Rectal smooth muscle tissue (tissue), 1 donor: ENCODE results near the gene ANKRD10.
"Not testable (repeated sequence)": the region's sequence is repeated elsewhere in the genome, so short reads cannot be mapped to it uniquely, and the experiment has no call there.

Experiments
- H3K27ac ChIP-seq: one replicate; pipeline ENCODE4 v1.7.0; 2013; ENCODE audit warnings: low read depth, low read length, inconsistent platforms
- H3K27me3 ChIP-seq: one replicate; pipeline ENCODE4 v1.7.0; 2013; ENCODE audit warnings: low read length; ENCODE audit not compliant: control insufficient read depth, insufficient read depth
- H3K36me3 ChIP-seq: one replicate; pipeline ENCODE4 v1.7.0; 2013; ENCODE audit warnings: low read length; ENCODE audit not compliant: control insufficient read depth, insufficient read depth
- H3K4me1 ChIP-seq: one replicate; pipeline ENCODE4 v1.7.0; 2013; ENCODE audit warnings: low read length; ENCODE audit not compliant: control insufficient read depth, insufficient read depth
- H3K4me3 ChIP-seq: one replicate; pipeline ENCODE4 v1.7.0; 2013; ENCODE audit warnings: low read length
- H3K9ac ChIP-seq: one replicate; pipeline ENCODE4 v1.7.0; 2013; ENCODE audit warnings: low read length

The ANKRD10 gene

GRCh38 chr13:110915057-110915873 is at the start of gene ANKRD10:
Gene ANKRD10 (minus strand): TSS chr13:110915069. CDS start chr13:110914934, 135 bp downstream.
- Histone ChIP-seq H3K4me1 (peaks cover 18% of the 10 kb centered on the region), H3K9ac (peak within 1 kb of the TSS; percentile 82), H3K36me3 (no peaks in the 10 kb centered on the region), H3K4me3 (peak within 1 kb of the TSS; percentile 84), H3K27ac (peak within 1 kb of the TSS; percentile 96), H3K27me3 (no peaks in the 10 kb centered on the region)

- H3K4me3 ChIP-seq = no peak overlapping the region
- no peaks in the 10 kb centered on the region for H3K36me3 ChIP-seq
- H3K27me3 ChIP-seq = no peaks in the 10 kb centered on the region
- no peak overlapping the region for H3K27ac ChIP-seq
- no peaks in the 10 kb centered on the region for H3K4me1 ChIP-seq
- H3K9ac ChIP-seq = no peak overlapping the region
Observed at GRCh38 chr13:110964229-110965037, 49.6 kb upstream of the ANKRD10 start.

GRCh38 chr13:110963554-110963970 is 48.7 kb upstream of the ANKRD10 start:
- no peaks in the 10 kb centered on the region for H3K4me1 ChIP-seq
- H3K27ac ChIP-seq = no peak overlapping the region
- no peaks in the 10 kb centered on the region for H3K27me3 ChIP-seq
- H3K9ac ChIP-seq = no peak overlapping the region
- H3K4me3 ChIP-seq = no peak overlapping the region
- H3K36me3 ChIP-seq = no peaks in the 10 kb centered on the region

GRCh38 chr13:110961959-110962358 is 47.1 kb upstream of the ANKRD10 start:
- H3K9ac ChIP-seq = no peak overlapping the region
- no peak overlapping the region for H3K27ac ChIP-seq
- H3K27me3 ChIP-seq = no peaks in the 10 kb centered on the region
- H3K4me1 ChIP-seq = no peaks in the 10 kb centered on the region
- no peak overlapping the region for H3K4me3 ChIP-seq
- H3K36me3 ChIP-seq = no peaks in the 10 kb centered on the region

- Histone ChIP-seq H3K4me3 (no peak overlapping the region), H3K27ac (no peak overlapping the region), H3K4me1 (no peaks in the 10 kb centered on the region), H3K36me3 (no peaks in the 10 kb centered on the region), H3K9ac (no peak overlapping the region), H3K27me3 (no peaks in the 10 kb centered on the region)
Observed at GRCh38 chr13:110960204-110960603, 45.3 kb upstream of the ANKRD10 start.

- no peaks in the 10 kb centered on the region for H3K4me1 ChIP-seq
- H3K27me3 ChIP-seq = no peaks in the 10 kb centered on the region
- no peak overlapping the region for H3K4me3 ChIP-seq
- no peak overlapping the region for H3K9ac ChIP-seq
- no peak overlapping the region for H3K27ac ChIP-seq
- no peaks in the 10 kb centered on the region for H3K36me3 ChIP-seq
Observed at GRCh38 chr13:110957931-110958330, 43.1 kb upstream of the ANKRD10 start.

- Histone ChIP-seq H3K27me3 (no peaks in the 10 kb centered on the region), H3K27ac (no peak overlapping the region), H3K4me3 (no peak overlapping the region), H3K4me1 (no peaks in the 10 kb centered on the region), H3K9ac (no peak overlapping the region), H3K36me3 (no peaks in the 10 kb centered on the region)
Observed at GRCh38 chr13:110957181-110957884, 42.5 kb upstream of the ANKRD10 start.

GRCh38 chr13:110956216-110956615 is 41.3 kb upstream of the ANKRD10 start:
- H3K27ac ChIP-seq, H3K4me3 ChIP-seq, H3K36me3 ChIP-seq: not testable (repeated sequence)

GRCh38 chr13:110955608-110956007 is 40.7 kb upstream of the ANKRD10 start:
- not testable (repeated sequence) for H3K27me3 ChIP-seq, H3K4me1 ChIP-seq, H3K27ac ChIP-seq, H3K36me3 ChIP-seq, H3K9ac ChIP-seq, H3K4me3 ChIP-seq

More at GRCh38 chr13:110956216-110956615, 41.3 kb upstream of the ANKRD10 start:
- H3K9ac ChIP-seq, H3K27me3 ChIP-seq, H3K4me1 ChIP-seq: not testable (repeated sequence)

- H3K4me3 ChIP-seq, H3K4me1 ChIP-seq, H3K9ac ChIP-seq, H3K27ac ChIP-seq, H3K36me3 ChIP-seq, H3K27me3 ChIP-seq: not testable (repeated sequence)
Observed at GRCh38 chr13:110955072-110955503, 40.2 kb upstream of the ANKRD10 start.

GRCh38 chr13:110954533-110954920 is 39.7 kb upstream of the ANKRD10 start:
- H3K36me3 ChIP-seq, H3K4me3 ChIP-seq, H3K4me1 ChIP-seq, H3K27me3 ChIP-seq, H3K9ac ChIP-seq, H3K27ac ChIP-seq: not testable (repeated sequence)

- no peak overlapping the region for H3K9ac ChIP-seq
- H3K27me3 ChIP-seq = no peaks in the 10 kb centered on the region
- H3K4me3 ChIP-seq = no peak overlapping the region
- no peaks in the 10 kb centered on the region for H3K36me3 ChIP-seq
- no peak overlapping the region for H3K27ac ChIP-seq
- no peaks in the 10 kb centered on the region for H3K4me1 ChIP-seq
Observed at GRCh38 chr13:110953833-110954532, 39.1 kb upstream of the ANKRD10 start.
